Lower leg skin (tissue), 3 donors: ENCODE data around the gene GAST.

Experiments
- CTCF ChIP-seq, 3 donors: fragments of 450-650 bp; IDR thresholded peaks; one replicate each; pipeline ENCODE4 v1.5.1; 2016; ENCODE audit warnings: antibody characterized with exemption in 3 of 3, mild to moderate bottlenecking in 3 of 3, moderate library complexity in 2 of 3
- POLR2A ChIP-seq, 2 donors: fragments of 450-650 bp; IDR thresholded peaks; one replicate each; pipeline ENCODE4 v1.6.1; 2016 to 2017; ENCODE audit warnings: antibody characterized with exemption in 2 of 2, mild to moderate bottlenecking in 1 of 2, moderate library complexity in 1 of 2

GRCh38 chr17:41734139-41734948 is 22.2 kb downstream of the GAST start, which contains the start of gene HAP1:
- TF ChIP-seq POLR2A (IDR thresholded peaks at IDR 0.05), result no peak
- no peak for TF ChIP-seq CTCF (IDR thresholded peaks at IDR 0.05)
